Endothelial cell of umbilical vein (primary cell): ENCODE measurements around the gene TRAPPC12. TPM values are rescaled to one million over a fixed set of nuclear protein-coding genes. Genes with fewer than 3 reads are reported as not detected.

Experiments used
- BruUV-seq: library from RNA; stranded (reverse); fragments of 400-500 nt; replicated peaks from 2 replicates; lab custom pipeline; 2021; lab: Mats Ljungman, UMichigan
- CTCF ChIA-PET: fragments of 300-600, 350-600 bp; sonication (Branson Sonifier 250); formaldehyde crosslinking; loops from one replicate; lab custom pipeline; 2021; ENCODE audit warnings: antibody characterized with exemption, inconsistent platforms; lab: Charles Lee
- POLR2A ChIA-PET: fragments of 300-600, 350-600 bp; sonication (Branson Sonifier 250); formaldehyde crosslinking; loops from one replicate; lab custom pipeline; 2021; ENCODE audit warnings: antibody characterized with exemption, inconsistent platforms; lab: Charles Lee
- DNase-seq: peaks from one replicate; pipeline ENCODE4 v3.0.0-alpha.2; 2011; ENCODE audit warnings: low read depth, low spot score
- FAIRE-seq: peaks from 2 replicates; lab custom pipeline; 2011; peaks lifted over from hg19 to GRCh38; lab: Jason Lieb, UNC
- H2AFZ ChIP-seq: 2 replicates; pipeline ENCODE4 v1.6.0; 2012; ENCODE audit warnings: low read depth, low read length, control low read depth, inconsistent platforms
- H3K27ac ChIP-seq: 2 replicates; pipeline ENCODE4 v1.5.1; 2011; ENCODE audit warnings: low read depth, mild to moderate bottlenecking, control low read depth, low read length, moderate library complexity; ENCODE audit not compliant: insufficient read depth
- H3K27me3 ChIP-seq, 2 experiments: 2 replicates each; pipeline versions ENCODE4 v1.6.0 to v1.6.1; 2011; ENCODE audit warnings: low read length in 2 of 2, mixed read lengths in 1 of 2; ENCODE audit not compliant: control insufficient read depth in 2 of 2, insufficient read depth in 2 of 2
- H3K36me3 ChIP-seq, 2 experiments: 2 replicates in 1 of 2; 3 replicates in 1 of 2; pipeline ENCODE4 v1.5.1; 2011; ENCODE audit warnings: low read length in 2 of 2, mild to moderate bottlenecking in 1 of 2, moderate library complexity in 1 of 2; ENCODE audit not compliant: control insufficient read depth in 2 of 2, insufficient read depth in 2 of 2; ENCODE audit errors: extremely low read depth in 1 of 2
- H3K4me1 ChIP-seq: 3 replicates; pipeline ENCODE4 v1.5.1; 2011; ENCODE audit warnings: mild to moderate bottlenecking, low read length; ENCODE audit not compliant: control insufficient read depth, insufficient read depth; ENCODE audit errors: extremely low read depth
- H3K4me2 ChIP-seq: 2 replicates; pipeline ENCODE4 v1.6.1; 2011; ENCODE audit warnings: low read length, control low read depth, mixed read lengths; ENCODE audit not compliant: insufficient read depth
- H3K4me3 ChIP-seq, 3 experiments: fragments of 200-600 bp in 1 of 3; sonication (generic), shearing (Covaris generic) in 1 of 3; replicated peaks in 1 of 3; 2 replicates each; pipeline ENCODE4 v1.5.1; 2011 to 2016; ENCODE audit warnings: control low read depth in 3 of 3, low read length in 3 of 3, mild to moderate bottlenecking in 2 of 3, inconsistent platforms in 1 of 3, low read depth in 1 of 3, moderate library complexity in 1 of 3; ENCODE audit not compliant: insufficient read depth in 1 of 3
- H3K79me2 ChIP-seq: 2 replicates; pipeline ENCODE4 v1.6.0; 2012; ENCODE audit warnings: low read length, inconsistent platforms; ENCODE audit not compliant: control insufficient read depth, insufficient read depth
- H3K9ac ChIP-seq: replicated peaks from 2 replicates; pipeline ENCODE3; 2011; ENCODE audit warnings: low read length, control low read depth; ENCODE audit not compliant: insufficient read depth; ENCODE audit errors: extremely low read depth
- H3K9me1 ChIP-seq: replicated peaks from 3 replicates; pipeline ENCODE4 v1.6.0; 2011; ENCODE audit warnings: mild to moderate bottlenecking, low read length; ENCODE audit not compliant: control insufficient read depth, insufficient read depth; ENCODE audit errors: extremely low read depth
- H3K9me3 ChIP-seq: replicated peaks from 2 replicates; pipeline ENCODE4 v1.5.1; 2012; ENCODE audit warnings: low read length, inconsistent platforms; ENCODE audit not compliant: control insufficient read depth, insufficient read depth
- H4K20me1 ChIP-seq: replicated peaks from 2 replicates; pipeline ENCODE3; 2011; ENCODE audit warnings: mild to moderate bottlenecking, low read length; ENCODE audit not compliant: control insufficient read depth, insufficient read depth; ENCODE audit errors: extremely low read depth
- EZH2 ChIP-seq: IDR thresholded peaks from 2 replicates; pipeline ENCODE4 v1.6.1; 2012; ENCODE audit warnings: borderline replicate concordance, low read depth, mild to moderate bottlenecking, moderate library complexity, low read length, inconsistent platforms; ENCODE audit not compliant: severe bottlenecking
- FOS ChIP-seq: IDR thresholded peaks from 2 replicates; pipeline ENCODE4 v1.6.1; 2011; ENCODE audit warnings: mild to moderate bottlenecking, low read length, moderate library complexity, borderline replicate concordance; ENCODE audit not compliant: insufficient read depth
- GATA2 ChIP-seq: IDR thresholded peaks from 2 replicates; pipeline ENCODE4 v1.7.0; 2011; ENCODE audit warnings: low read depth, mild to moderate bottlenecking, moderate library complexity, mixed read lengths, low read length; ENCODE audit not compliant: insufficient read length, insufficient read depth
- JUN ChIP-seq: IDR thresholded peaks from 2 replicates; pipeline ENCODE4 v1.6.1; 2011; ENCODE audit warnings: borderline replicate concordance, low read depth; ENCODE audit not compliant: insufficient read length, insufficient read depth
- MAX ChIP-seq: IDR thresholded peaks from 2 replicates; pipeline ENCODE4 v1.6.1; 2011; ENCODE audit not compliant: insufficient read depth, insufficient read length
- MYC ChIP-seq: IDR thresholded peaks from one replicate; pipeline ENCODE4 v1.6.1; 2011; ENCODE audit warnings: mild to moderate bottlenecking, low read depth, low read length
- POLR2AphosphoS5 ChIP-seq: IDR thresholded peaks from 2 replicates; pipeline ENCODE4 v1.6.1; 2012; ENCODE audit warnings: low read depth, mild to moderate bottlenecking, control low read depth, low read length, moderate library complexity; ENCODE audit not compliant: insufficient read depth
- dilution Hi-C: fragments of 300-500 bp; cut with MboI; formaldehyde crosslinking; loops from one replicate; pipeline ENCODE4 v1.15.0; 2019; ENCODE audit warnings: low sequenced_read_pairs; ENCODE audit not compliant: extremely low pct_ligation_motif_present
- intact Hi-C: fragments of 100-400 bp; cut with micrococcal nuclease; formaldehyde crosslinking; loops from one replicate; pipeline ENCODE4 v1.10.0; 2022
- polyA plus RNA-seq, 4 experiments: library from polyadenylated mRNA; depleted of rRNA in 3 of 4; stranded (reverse) in 3 of 4; unstranded in 1 of 4; fragments of >200 nt; gene quantifications; 2 replicates each; pipeline versions ENCODE4 v1.2.1 to v1.2.3, GENCODE V29; 2011 to 2012; ENCODE audit warnings: missing spikeins in 1 of 4
- total RNA-seq: library from RNA; stranded (reverse); gene quantifications from 2 replicates; pipeline ENCODE4 v1.2.3, GENCODE V29; 2021
- TF ChIP-seq, protein P1 (sequence below), 2 donors: IDR thresholded peaks; 1 replicate in 1 of 2; 2 replicates in 1 of 2; pipeline ENCODE4 v1.5.1; 2011; ENCODE audit warnings: low read length in 2 of 2, mild to moderate bottlenecking in 2 of 2, moderate library complexity in 2 of 2, control low read depth in 1 of 2, inconsistent platforms in 1 of 2, low read depth in 1 of 2; ENCODE audit not compliant: insufficient read depth in 1 of 2; ENCODE audit errors: extremely low read depth in 1 of 2

The TRAPPC12 gene
- total and polyA plus RNA-seq, 2 donors (not counting 3 experiments of a cell fraction or from before 2014, with no cell fraction given) = 47.5 to 81.5 TPM

GRCh38 chr2:3449936-3450335 is 70.4 kb downstream of the TRAPPC12 start:
- BruUV-seq = no TSS peak
- dilution Hi-C loops = no loop called here
- TF ChIP-seq, protein P1, sequence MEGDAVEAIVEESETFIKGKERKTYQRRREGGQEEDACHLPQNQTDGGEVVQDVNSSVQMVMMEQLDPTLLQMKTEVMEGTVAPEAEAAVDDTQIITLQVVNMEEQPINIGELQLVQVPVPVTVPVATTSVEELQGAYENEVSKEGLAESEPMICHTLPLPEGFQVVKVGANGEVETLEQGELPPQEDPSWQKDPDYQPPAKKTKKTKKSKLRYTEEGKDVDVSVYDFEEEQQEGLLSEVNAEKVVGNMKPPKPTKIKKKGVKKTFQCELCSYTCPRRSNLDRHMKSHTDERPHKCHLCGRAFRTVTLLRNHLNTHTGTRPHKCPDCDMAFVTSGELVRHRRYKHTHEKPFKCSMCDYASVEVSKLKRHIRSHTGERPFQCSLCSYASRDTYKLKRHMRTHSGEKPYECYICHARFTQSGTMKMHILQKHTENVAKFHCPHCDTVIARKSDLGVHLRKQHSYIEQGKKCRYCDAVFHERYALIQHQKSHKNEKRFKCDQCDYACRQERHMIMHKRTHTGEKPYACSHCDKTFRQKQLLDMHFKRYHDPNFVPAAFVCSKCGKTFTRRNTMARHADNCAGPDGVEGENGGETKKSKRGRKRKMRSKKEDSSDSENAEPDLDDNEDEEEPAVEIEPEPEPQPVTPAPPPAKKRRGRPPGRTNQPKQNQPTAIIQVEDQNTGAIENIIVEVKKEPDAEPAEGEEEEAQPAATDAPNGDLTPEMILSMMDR (IDR thresholded peaks at IDR 0.05; ENCODE audit: extremely low read depth in 1 of 2, insufficient read depth in 1 of 2, low read depth in 1 of 2, low read length in 2 of 2) = no peak
- TF ChIP-seq MYC (no peak), FOS (no peak), POLR2AphosphoS5 (no peak), MAX (no peak), EZH2 (no peak), JUN (no peak), GATA2 (no peak)

More at GRCh38 chr2:3449936-3450335, 70.4 kb downstream of the TRAPPC12 start:
- DNase-seq (no peak), FAIRE-seq (no peak)
- no peaks in the 10 kb centered on the region for H3K79me2 ChIP-seq
- H3K9me1 ChIP-seq = no peaks in the 10 kb centered on the region
- H3K27me3 ChIP-seq = no peaks in the 10 kb centered on the region
- no peaks in the 10 kb centered on the region for H4K20me1 ChIP-seq
- no peak overlapping the region for H3K9ac ChIP-seq
- H3K9me3 ChIP-seq = no peaks in the 10 kb centered on the region
- intact Hi-C loops = no loop called here
- CTCF ChIA-PET = interaction anchor here (0.9 kb wide), 2 partner anchors 25 to 202 kb away, joined by 3 read pairs; no protein-coding TSS in a partner anchor
- peaks cover 6% of the 10 kb centered on the region in 2 experiments for H3K36me3 ChIP-seq
- no peak overlapping the region for H3K4me3 ChIP-seq
- no peak overlapping the region for H2AFZ ChIP-seq
- peaks cover 12% of the 10 kb centered on the region for H3K4me1 ChIP-seq
- no peak overlapping the region for H3K4me2 ChIP-seq
- POLR2A ChIA-PET = no interaction called here
- no peak overlapping the region for H3K27ac ChIP-seq
